SIG-M5 treated with dmso at 0.1 percent for 504 hours (cell line): Measurements from ENCODE around the gene NMNAT3.
A peak's percentile ranks its signal among the peaks of the same experiment; 100 is the strongest.

ENCODE experiments used
- DNase-seq: peaks from one replicate; lab custom pipeline; 2025; ENCODE audit not compliant: unreplicated experiment; lab: John Stamatoyannopoulos, UW

NMNAT3 gene

GRCh38 chr3:139675327-139675726, 2.4 kb downstream of the NMNAT3 start:
- no peak for DNase-seq

- no peak for DNase-seq
These were observed 3.1 kb downstream of the NMNAT3 start for GRCh38 chr3:139674571-139675260.

GRCh38 chr3:139672884-139673283, 4.9 kb downstream of the NMNAT3 start:
- no peak for DNase-seq

- no peak for DNase-seq
These were observed 5.7 kb downstream of the NMNAT3 start for GRCh38 chr3:139671863-139672646.

GRCh38 chr3:139671107-139671506, 6.7 kb downstream of the NMNAT3 start:
- DNase-seq, result no peak

- no peak for DNase-seq
These were observed 7.6 kb downstream of the NMNAT3 start for GRCh38 chr3:139670196-139670595.

- no peak for DNase-seq
These were observed 9.4 kb downstream of the NMNAT3 start for GRCh38 chr3:139668332-139668731.

- DNase-seq, result no peak
These were observed 12.8 kb downstream of the NMNAT3 start for GRCh38 chr3:139664958-139665357.

GRCh38 chr3:139660269-139660668, 17.5 kb downstream of the NMNAT3 start:
- no peak for DNase-seq

GRCh38 chr3:139659511-139659910, 18.3 kb downstream of the NMNAT3 start:
- DNase-seq, result no peak

GRCh38 chr3:139657936-139658335, 19.8 kb downstream of the NMNAT3 start:
- no peak for DNase-seq

GRCh38 chr3:139657434-139657833, 20.3 kb downstream of the NMNAT3 start:
- no peak for DNase-seq

- DNase-seq, result no peak
These were observed 21.7 kb downstream of the NMNAT3 start for GRCh38 chr3:139655909-139656595.

- DNase-seq, result no peak
These were observed 23.0 kb downstream of the NMNAT3 start for GRCh38 chr3:139654637-139655365.

- no peak for DNase-seq
These were observed 24.2 kb downstream of the NMNAT3 start for GRCh38 chr3:139653582-139653981.

- no peak for DNase-seq
These were observed 25.2 kb downstream of the NMNAT3 start for GRCh38 chr3:139652561-139652960.

GRCh38 chr3:139647866-139648435, 29.8 kb downstream of the NMNAT3 start:
- DNase-seq, result no peak

- DNase-seq, result no peak
These were observed 31.3 kb downstream of the NMNAT3 start for GRCh38 chr3:139646512-139646911.

GRCh38 chr3:139642996-139643395, 34.8 kb downstream of the NMNAT3 start:
- DNase-seq, result peak; percentile 6

- DNase-seq, result no peak
These were observed 37.3 kb downstream of the NMNAT3 start for GRCh38 chr3:139640456-139640855.

- no peak for DNase-seq
These were observed 38.1 kb downstream of the NMNAT3 start for GRCh38 chr3:139639662-139640061.
